GOT3 (cell line): Measurements from ENCODE around the gene EDIL3.

Source experiments
- DNase-seq: peaks from one replicate; lab custom pipeline; 2025; ENCODE audit warnings: mixed read lengths; lab: John Stamatoyannopoulos, UW

Gene EDIL3

GRCh38 chr5:83900306-83900705 is 484.4 kb downstream of the EDIL3 start:
- no peak for DNase-seq

- DNase-seq: no peak
Observed at GRCh38 chr5:83899326-83899970, 485.2 kb downstream of the EDIL3 start.

- no peak for DNase-seq
Observed at GRCh38 chr5:83895860-83896259, 488.8 kb downstream of the EDIL3 start.

- no peak for DNase-seq
Observed at GRCh38 chr5:83891261-83891660, 493.4 kb downstream of the EDIL3 start.
